Uterus (tissue), 2 donors: ENCODE data around the gene ILF2.

ENCODE experiments used
- CTCF ChIP-seq, 4 experiments: fragments of 200-600 bp in 2 of 4; fragments of 450-650 bp in 2 of 4; sonication (generic) in 2 of 4; IDR thresholded peaks; one replicate each; pipeline ENCODE4 v1.5.1; 2016 to 2019; ENCODE audit warnings: antibody characterized with exemption in 4 of 4, mild to moderate bottlenecking in 2 of 4, moderate library complexity in 1 of 4
- POLR2A ChIP-seq, 2 donors: fragments of 450-650 bp; IDR thresholded peaks; one replicate each; pipeline ENCODE4 v1.6.1; 2016; ENCODE audit warnings: antibody characterized with exemption in 2 of 2, mild to moderate bottlenecking in 1 of 2, moderate library complexity in 1 of 2

- no peak for TF ChIP-seq CTCF (IDR thresholded peaks at IDR 0.05)
- no peak for TF ChIP-seq POLR2A (IDR thresholded peaks at IDR 0.05)
Measured at GRCh38 chr1:153629971-153630370, 40.8 kb downstream of the ILF2 start.
